Ishikawa (cell line): ENCODE results near the gene ERBIN.

Experiments used
- CEBPB ChIP-seq: IDR thresholded peaks from 2 replicates; pipeline ENCODE4 v1.6.1; 2012
- CREB1 ChIP-seq: IDR thresholded peaks from 2 replicates; pipeline ENCODE4 v1.6.1; 2012; ENCODE audit warnings: low read depth
- EGR1 ChIP-seq: IDR thresholded peaks from 2 replicates; pipeline ENCODE4 v1.6.1; 2012
- EP300 ChIP-seq: IDR thresholded peaks from 2 replicates; pipeline ENCODE4 v1.6.1; 2012; ENCODE audit warnings: borderline replicate concordance
- FOXM1 ChIP-seq: IDR thresholded peaks from 2 replicates; pipeline ENCODE4 v1.6.1; 2012; ENCODE audit warnings: low read depth, borderline replicate concordance
- MAX ChIP-seq: IDR thresholded peaks from 2 replicates; pipeline ENCODE4 v1.6.1; 2012
- NFIC ChIP-seq: IDR thresholded peaks from 2 replicates; pipeline ENCODE4 v1.6.1; 2012
- RAD21 ChIP-seq: IDR thresholded peaks from 2 replicates; pipeline ENCODE4 v1.6.1; 2012; ENCODE audit warnings: low read depth
- TAF1 ChIP-seq: IDR thresholded peaks from 2 replicates; pipeline ENCODE4 v1.6.1; 2012; ENCODE audit warnings: low read depth, mild to moderate bottlenecking
- TCF12 ChIP-seq: IDR thresholded peaks from 2 replicates; pipeline ENCODE4 v1.6.1; 2012; ENCODE audit warnings: low read depth
- TEAD4 ChIP-seq: IDR thresholded peaks from 2 replicates; pipeline ENCODE4 v1.6.1; 2012
- YY1 ChIP-seq: IDR thresholded peaks from 2 replicates; pipeline ENCODE4 v1.6.1; 2012; ENCODE audit warnings: low read depth
- ZBTB7A ChIP-seq: IDR thresholded peaks from 2 replicates; pipeline ENCODE4 v1.6.1; 2012; ENCODE audit warnings: low read depth
- TF ChIP-seq, protein P1 (sequence below): IDR thresholded peaks from 2 replicates; pipeline ENCODE4 v1.6.1; 2012; ENCODE audit warnings: low read depth, mild to moderate bottlenecking
- TF ChIP-seq, protein P2 (sequence below): IDR thresholded peaks from 2 replicates; pipeline ENCODE4 v1.6.1; 2012

ERBIN gene

DNA sequence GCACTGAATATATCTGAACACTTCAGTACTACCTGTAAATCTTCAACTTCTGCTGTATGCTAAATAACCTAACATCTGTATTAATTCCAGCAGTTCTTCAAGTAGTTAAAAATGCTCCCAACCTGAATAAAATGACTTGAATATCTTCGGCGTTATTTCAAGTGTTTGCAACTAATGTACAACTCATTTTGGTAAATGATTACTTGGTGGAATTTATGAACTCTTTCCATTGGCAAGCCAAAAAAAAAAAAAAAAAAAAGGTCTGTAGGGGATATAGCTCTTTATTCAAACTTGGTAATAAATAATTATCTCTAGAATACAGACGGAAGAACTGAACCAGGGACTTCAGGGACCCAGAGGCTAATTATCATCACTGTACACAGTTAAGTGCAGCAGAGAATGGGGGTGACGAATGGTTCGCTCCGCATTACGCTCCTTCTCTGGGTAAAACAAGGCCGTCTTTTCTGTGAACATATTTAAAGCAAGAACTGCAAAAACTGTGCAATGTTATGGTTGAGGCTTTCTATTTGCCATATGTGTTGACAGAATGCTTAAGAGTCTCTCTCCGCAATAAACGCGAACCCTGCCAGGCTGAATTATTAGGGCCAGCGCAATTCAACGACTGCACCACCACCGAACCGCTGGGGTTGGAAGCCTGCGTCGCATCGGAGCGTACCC is 1.9 kb upstream of the ERBIN start:
- TF ChIP-seq EP300: no peak
- no peak for TF ChIP-seq NFIC

- TF ChIP-seq ZBTB7A: peak; percentile 36; the same call in 1 of the 2 replicates
- 0 out of 2 replicates have a peak, but pooled peaks have one; percentile 11 for TF ChIP-seq RAD21
- no peak for TF ChIP-seq YY1
- TF ChIP-seq FOXM1: no peak
These were observed 1.3 kb upstream of the ERBIN start for GRCh38 chr5:65925044-65925600.

DNA sequence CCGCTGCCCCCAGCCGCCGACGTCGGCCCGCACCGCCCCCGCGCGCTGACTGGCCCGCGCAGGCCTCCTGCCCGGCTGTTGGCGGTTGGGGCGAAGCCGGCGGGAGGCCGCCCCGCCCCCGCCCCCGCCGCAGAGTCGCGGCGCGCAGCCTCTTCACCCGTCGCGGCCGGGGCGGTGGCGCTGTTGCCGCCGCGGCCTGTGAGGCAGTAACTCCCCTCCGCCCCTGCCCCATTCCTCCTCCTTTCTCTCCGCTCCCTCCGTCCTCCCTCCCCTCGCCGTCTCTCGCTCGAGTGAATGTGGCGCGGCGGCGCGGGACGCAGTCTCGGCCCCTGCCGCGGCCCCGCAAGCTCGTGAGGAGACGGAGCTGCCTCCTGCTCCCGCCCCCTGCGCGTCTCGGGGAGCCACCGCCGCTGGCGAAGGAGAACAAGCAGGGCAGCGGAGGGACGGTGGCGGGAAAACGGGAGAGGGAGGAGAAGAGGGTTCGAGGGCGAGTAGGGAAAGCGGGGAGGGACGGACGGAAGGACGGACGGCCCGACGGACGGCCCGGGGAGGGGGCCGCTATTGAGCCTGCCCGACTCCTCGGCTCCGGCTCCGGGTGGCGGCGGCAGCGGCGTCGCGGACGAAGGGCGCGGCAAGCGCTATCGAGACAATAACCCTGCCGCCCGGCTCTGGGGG is 637 bp upstream of the ERBIN start:
- peak; percentile 67 for TF ChIP-seq MAX
- no peak for TF ChIP-seq CEBPB
- TF ChIP-seq YY1: no peak
- TF ChIP-seq, protein P1, sequence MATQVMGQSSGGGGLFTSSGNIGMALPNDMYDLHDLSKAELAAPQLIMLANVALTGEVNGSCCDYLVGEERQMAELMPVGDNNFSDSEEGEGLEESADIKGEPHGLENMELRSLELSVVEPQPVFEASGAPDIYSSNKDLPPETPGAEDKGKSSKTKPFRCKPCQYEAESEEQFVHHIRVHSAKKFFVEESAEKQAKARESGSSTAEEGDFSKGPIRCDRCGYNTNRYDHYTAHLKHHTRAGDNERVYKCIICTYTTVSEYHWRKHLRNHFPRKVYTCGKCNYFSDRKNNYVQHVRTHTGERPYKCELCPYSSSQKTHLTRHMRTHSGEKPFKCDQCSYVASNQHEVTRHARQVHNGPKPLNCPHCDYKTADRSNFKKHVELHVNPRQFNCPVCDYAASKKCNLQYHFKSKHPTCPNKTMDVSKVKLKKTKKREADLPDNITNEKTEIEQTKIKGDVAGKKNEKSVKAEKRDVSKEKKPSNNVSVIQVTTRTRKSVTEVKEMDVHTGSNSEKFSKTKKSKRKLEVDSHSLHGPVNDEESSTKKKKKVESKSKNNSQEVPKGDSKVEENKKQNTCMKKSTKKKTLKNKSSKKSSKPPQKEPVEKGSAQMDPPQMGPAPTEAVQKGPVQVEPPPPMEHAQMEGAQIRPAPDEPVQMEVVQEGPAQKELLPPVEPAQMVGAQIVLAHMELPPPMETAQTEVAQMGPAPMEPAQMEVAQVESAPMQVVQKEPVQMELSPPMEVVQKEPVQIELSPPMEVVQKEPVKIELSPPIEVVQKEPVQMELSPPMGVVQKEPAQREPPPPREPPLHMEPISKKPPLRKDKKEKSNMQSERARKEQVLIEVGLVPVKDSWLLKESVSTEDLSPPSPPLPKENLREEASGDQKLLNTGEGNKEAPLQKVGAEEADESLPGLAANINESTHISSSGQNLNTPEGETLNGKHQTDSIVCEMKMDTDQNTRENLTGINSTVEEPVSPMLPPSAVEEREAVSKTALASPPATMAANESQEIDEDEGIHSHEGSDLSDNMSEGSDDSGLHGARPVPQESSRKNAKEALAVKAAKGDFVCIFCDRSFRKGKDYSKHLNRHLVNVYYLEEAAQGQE: 0 out of 2 replicates have a peak, but pooled peaks have one; percentile 19
- peak; percentile 52 for TF ChIP-seq TAF1
- TF ChIP-seq TCF12: peak; percentile 27; the same call in 1 of the 2 replicates
- TF ChIP-seq RAD21: no peak
- no peak; the same call in 1 of the 2 replicates for TF ChIP-seq TEAD4
- no peak for TF ChIP-seq CREB1
- TF ChIP-seq ZBTB7A: no peak
- no peak for TF ChIP-seq FOXM1
- TF ChIP-seq EGR1: peak; percentile 70
- peak; percentile 19; the same call in 1 of the 2 replicates for TF ChIP-seq EP300

DNA sequence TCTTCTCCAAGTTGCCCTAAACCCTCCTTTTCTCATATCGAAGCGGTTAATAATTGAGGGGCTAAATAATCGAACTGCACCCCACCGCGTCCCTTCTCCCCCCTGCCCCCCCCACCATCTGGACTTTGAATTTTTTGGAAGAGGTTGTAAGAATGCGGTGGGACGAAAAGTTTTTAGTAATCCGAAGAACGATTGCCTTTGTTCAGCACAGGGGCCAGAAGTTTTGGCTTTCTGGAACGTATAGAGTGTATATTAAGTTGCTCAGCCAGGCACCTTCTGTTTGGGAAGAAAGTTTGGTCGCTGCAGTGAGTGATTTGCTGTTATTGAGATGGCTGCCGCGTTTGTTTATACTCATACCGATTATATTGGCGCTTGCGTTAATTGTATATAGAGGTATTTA is 518 bp downstream of the ERBIN start:
- TF ChIP-seq EGR1: no peak
- TF ChIP-seq, protein P1: no peak
- no peak for TF ChIP-seq RAD21
- no peak for TF ChIP-seq TAF1
- no peak for TF ChIP-seq FOXM1
- no peak for TF ChIP-seq EP300
- TF ChIP-seq MAX: no peak
- no peak for TF ChIP-seq TEAD4
- no peak for TF ChIP-seq CREB1
- no peak for TF ChIP-seq YY1
- TF ChIP-seq, protein P2, sequence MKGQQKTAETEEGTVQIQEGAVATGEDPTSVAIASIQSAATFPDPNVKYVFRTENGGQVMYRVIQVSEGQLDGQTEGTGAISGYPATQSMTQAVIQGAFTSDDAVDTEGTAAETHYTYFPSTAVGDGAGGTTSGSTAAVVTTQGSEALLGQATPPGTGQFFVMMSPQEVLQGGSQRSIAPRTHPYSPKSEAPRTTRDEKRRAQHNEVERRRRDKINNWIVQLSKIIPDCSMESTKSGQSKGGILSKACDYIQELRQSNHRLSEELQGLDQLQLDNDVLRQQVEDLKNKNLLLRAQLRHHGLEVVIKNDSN: no peak
- no peak for TF ChIP-seq NFIC
- no peak for TF ChIP-seq TCF12
- TF ChIP-seq ZBTB7A: no peak
- TF ChIP-seq CEBPB: no peak

- TF ChIP-seq TEAD4 (no peak), ZBTB7A (no peak), CEBPB (no peak), FOXM1 (no peak), EP300 (no peak), MAX (no peak), TCF12 (no peak), EGR1 (no peak), TAF1 (no peak), YY1 (no peak; the same call in 1 of the 2 replicates)
- TF ChIP-seq, protein P2: no peak
These were observed 1.3 kb downstream of the ERBIN start for GRCh38 chr5:65927503-65928321.
